DMS114 treated with DMSO at 0.1 percent for 48 hours (cell line): ENCODE data around the gene POP5.

Source experiments
- DNase-seq: peaks from one replicate; lab custom pipeline; 2025; ENCODE audit not compliant: unreplicated experiment; lab: John Stamatoyannopoulos, UW

The POP5 gene

GRCh38 chr12:120590741-120591407 is 9.7 kb upstream of the POP5 start:
- DNase-seq = no peak

- DNase-seq = no peak
Observed at GRCh38 chr12:120588948-120589930, 8.0 kb upstream of the POP5 start.

- no peak for DNase-seq
Observed at GRCh38 chr12:120588371-120588770, 7.2 kb upstream of the POP5 start.

GRCh38 chr12:120586860-120587259 is 5.7 kb upstream of the POP5 start:
- DNase-seq = no peak

- no peak for DNase-seq
Observed at GRCh38 chr12:120586206-120586605, 5.0 kb upstream of the POP5 start.

- no peak for DNase-seq
Observed at GRCh38 chr12:120584343-120585149, 3.3 kb upstream of the POP5 start.

- DNase-seq = peak; percentile 47
Observed at GRCh38 chr12:120583478-120584030, 2.4 kb upstream of the POP5 start.

GRCh38 chr12:120581998-120582397 is 796 bp upstream of the POP5 start:
- DNase-seq = no peak

GRCh38 chr12:120579179-120579578 is 2.0 kb downstream of the POP5 start:
- DNase-seq = no peak

- DNase-seq = no peak
Observed at GRCh38 chr12:120574106-120574505, 7.1 kb downstream of the POP5 start.

- no peak for DNase-seq
Observed at GRCh38 chr12:120573560-120573959, 7.6 kb downstream of the POP5 start.

- DNase-seq = no peak
Observed at GRCh38 chr12:120571299-120571698, 9.9 kb downstream of the POP5 start.

GRCh38 chr12:120563495-120563894 is 17.7 kb downstream of the POP5 start:
- no peak for DNase-seq

- no peak for DNase-seq
Observed at GRCh38 chr12:120562906-120563305, 18.3 kb downstream of the POP5 start.

- no peak for DNase-seq
Observed at GRCh38 chr12:120557589-120557988, 23.6 kb downstream of the POP5 start.

GRCh38 chr12:120554678-120555077 is 26.5 kb downstream of the POP5 start:
- no peak for DNase-seq

GRCh38 chr12:120546050-120546386 is 35.2 kb downstream of the POP5 start:
- DNase-seq = no peak

GRCh38 chr12:120544691-120545090 is 36.5 kb downstream of the POP5 start:
- no peak for DNase-seq

GRCh38 chr12:120542166-120542565 is 39.0 kb downstream of the POP5 start:
- no peak for DNase-seq

- DNase-seq = no peak
Observed at GRCh38 chr12:120540445-120540844, 40.8 kb downstream of the POP5 start.

GRCh38 chr12:120539303-120539702 is 41.9 kb downstream of the POP5 start:
- DNase-seq = no peak
